Airway epithelial cell (primary cell): Measurements from ENCODE around the gene DLD. TPM values are rescaled to one million over a fixed set of nuclear protein-coding genes. Genes with fewer than 3 reads are reported as not detected.

ENCODE experiments used
- total RNA-seq: library from RNA; depleted of rRNA; stranded (reverse); fragments of >200 nt; gene quantifications from 2 replicates; pipeline ENCODE4 v1.2.3, GENCODE V29; 2015

DLD gene, protein sequence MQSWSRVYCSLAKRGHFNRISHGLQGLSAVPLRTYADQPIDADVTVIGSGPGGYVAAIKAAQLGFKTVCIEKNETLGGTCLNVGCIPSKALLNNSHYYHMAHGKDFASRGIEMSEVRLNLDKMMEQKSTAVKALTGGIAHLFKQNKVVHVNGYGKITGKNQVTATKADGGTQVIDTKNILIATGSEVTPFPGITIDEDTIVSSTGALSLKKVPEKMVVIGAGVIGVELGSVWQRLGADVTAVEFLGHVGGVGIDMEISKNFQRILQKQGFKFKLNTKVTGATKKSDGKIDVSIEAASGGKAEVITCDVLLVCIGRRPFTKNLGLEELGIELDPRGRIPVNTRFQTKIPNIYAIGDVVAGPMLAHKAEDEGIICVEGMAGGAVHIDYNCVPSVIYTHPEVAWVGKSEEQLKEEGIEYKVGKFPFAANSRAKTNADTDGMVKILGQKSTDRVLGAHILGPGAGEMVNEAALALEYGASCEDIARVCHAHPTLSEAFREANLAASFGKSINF
- total RNA-seq = 53.3 and 65.8 TPM in 2 replicates

DNA sequence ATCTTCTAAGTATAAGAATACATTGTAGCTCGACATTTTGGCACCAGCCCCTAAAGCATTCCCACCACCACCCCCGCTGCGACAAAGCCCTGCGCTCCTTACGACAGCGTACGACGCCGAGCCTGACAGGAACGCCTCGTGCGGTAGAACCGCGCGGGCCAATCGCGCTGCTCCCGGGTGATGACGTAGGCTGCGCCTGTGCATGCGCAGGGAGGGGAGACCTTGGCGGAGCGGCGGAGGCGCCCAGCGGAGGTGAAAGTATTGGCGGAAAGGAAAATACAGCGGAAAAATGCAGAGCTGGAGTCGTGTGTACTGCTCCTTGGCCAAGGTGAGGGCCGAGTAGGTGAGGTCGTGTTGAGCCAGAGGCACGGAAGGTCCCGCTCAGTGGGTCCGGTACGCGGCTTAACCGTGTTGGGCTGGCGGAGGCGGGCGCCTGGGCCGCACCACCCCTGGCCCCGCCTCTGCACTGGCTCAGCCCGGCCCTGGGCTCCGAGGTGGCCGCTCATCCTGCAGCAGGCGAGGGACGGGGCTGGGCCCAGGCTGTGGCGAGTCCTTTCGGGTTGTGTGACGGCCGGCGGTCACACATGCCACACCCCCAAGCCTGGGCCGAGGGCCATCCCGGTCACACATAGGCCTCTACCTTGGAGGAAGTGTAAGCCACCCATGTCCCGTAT is at the start of gene DLD:
Gene DLD, plus strand, starts transcription at position 222 of the 674 bp plus-strand sequence. Its CDS starts 68 bp downstream, at position 290.

Other genes starting within 250 kb of the DLD start
- gene SLC26A4, start 230.4 kb upstream of the DLD start, total RNA-seq = 0.85 TPM in 1 of 2 replicates, not detected in the other
- 8.3 and 21.3 TPM in 2 replicates for gene CBLL1, start 147.0 kb upstream of the DLD start, total RNA-seq
- gene SLC26A3, start 88.0 kb upstream of the DLD start, total RNA-seq = not detected in 2 replicates
- gene LAMB1, start 112.0 kb downstream of the DLD start, total RNA-seq = 68.5 and 91.7 TPM in 2 replicates
- 0.07 and 0.09 TPM in 2 replicates for gene LAMB4, start 239.2 kb downstream of the DLD start, total RNA-seq